ENCODE data around the gene CGNL1. TPM values are rescaled to one million over a fixed set of nuclear protein-coding genes. Genes with fewer than 3 reads are reported as not detected.

Gene CGNL1
- total RNA-seq, 2 donors from 2014 or later: 11.8 to 33.5 TPM

- DNase-seq (ENCODE audit: low spot score): no peak
- peak; percentile 64 for ATAC-seq (ENCODE audit: insufficient number of reproducible peaks, low FRiP score, low read depth)
- no peaks in the 10 kb centered on the region for H3K27me3 ChIP-seq (replicated peaks; ENCODE audit: insufficient read depth)
- H3K9me3 ChIP-seq: no peaks in the 10 kb centered on the region
- H3K4me1 ChIP-seq (ENCODE audit: control insufficient read depth in 1 of 2, low read depth in 2 of 2): peaks cover 4 to 29% of the 10 kb centered on the region in 2 donors
- no peak for TF ChIP-seq CTCF (IDR thresholded peaks at IDR 0.05)
- no peaks in the 10 kb centered on the region for H3K36me3 ChIP-seq
- H3K4me3 ChIP-seq: no peak overlapping the region
- peak overlapping the region in 1 of 2 donors; percentile 28 for H3K27ac ChIP-seq
Observed at GRCh38 chr15:57395292-57395691, 19.0 kb downstream of the CGNL1 start.

GRCh38 chr15:57398336-57398735, 22.0 kb downstream of the CGNL1 start:
- no peaks in the 10 kb centered on the region for H3K36me3 ChIP-seq
- DNase-seq (ENCODE audit: low spot score) (no peak), ATAC-seq (ENCODE audit: insufficient number of reproducible peaks, low FRiP score, low read depth) (no peak)
- no peak for TF ChIP-seq CTCF (IDR thresholded peaks at IDR 0.05)
- no peak overlapping the region for H3K4me3 ChIP-seq
- H3K4me1 ChIP-seq (ENCODE audit: control insufficient read depth in 1 of 2, low read depth in 2 of 2): peaks cover 2 to 21% of the 10 kb centered on the region in 2 donors
- H3K27me3 ChIP-seq (replicated peaks; ENCODE audit: insufficient read depth): no peaks in the 10 kb centered on the region
- H3K27ac ChIP-seq: no peak overlapping the region
- H3K9me3 ChIP-seq: no peaks in the 10 kb centered on the region

GRCh38 chr15:57401546-57401945, 25.2 kb downstream of the CGNL1 start:
- no peak for ATAC-seq (ENCODE audit: insufficient number of reproducible peaks, low FRiP score, low read depth)
- H3K9me3 ChIP-seq: no peaks in the 10 kb centered on the region
- no peak overlapping the region for H3K27ac ChIP-seq
- H3K4me3 ChIP-seq: no peak overlapping the region
- peaks cover 9 to 22% of the 10 kb centered on the region in 2 donors for H3K4me1 ChIP-seq (ENCODE audit: control insufficient read depth in 1 of 2, low read depth in 2 of 2)
- no peak for TF ChIP-seq CTCF (IDR thresholded peaks at IDR 0.05)
- no peaks in the 10 kb centered on the region for H3K27me3 ChIP-seq (replicated peaks; ENCODE audit: insufficient read depth)
- no peak for DNase-seq (ENCODE audit: low spot score)
- no peaks in the 10 kb centered on the region for H3K36me3 ChIP-seq

GRCh38 chr15:57403017-57403416, 26.7 kb downstream of the CGNL1 start:
- no peaks in the 10 kb centered on the region for H3K9me3 ChIP-seq
- H3K4me1 ChIP-seq (ENCODE audit: control insufficient read depth in 1 of 2, low read depth in 2 of 2): peaks cover 9 to 22% of the 10 kb centered on the region in 2 donors
- no peak for TF ChIP-seq CTCF (IDR thresholded peaks at IDR 0.05)
- DNase-seq (ENCODE audit: low spot score) (no peak), ATAC-seq (ENCODE audit: insufficient number of reproducible peaks, low FRiP score, low read depth) (no peak)
- H3K36me3 ChIP-seq: no peaks in the 10 kb centered on the region
- no peak overlapping the region for H3K4me3 ChIP-seq
- H3K27me3 ChIP-seq (replicated peaks; ENCODE audit: insufficient read depth): no peaks in the 10 kb centered on the region
- no peak overlapping the region for H3K27ac ChIP-seq

GRCh38 chr15:57403566-57404325, 27.4 kb downstream of the CGNL1 start:
- peak overlapping the region in 1 of 2 donors; percentile 3 for H3K27ac ChIP-seq
- ATAC-seq (ENCODE audit: insufficient number of reproducible peaks, low FRiP score, low read depth): no peak
- H3K9me3 ChIP-seq: no peaks in the 10 kb centered on the region
- H3K27me3 ChIP-seq (replicated peaks; ENCODE audit: insufficient read depth): no peaks in the 10 kb centered on the region
- peak overlapping the region; percentile 3 for H3K4me3 ChIP-seq
- peaks cover 9 to 22% of the 10 kb centered on the region in 2 donors for H3K4me1 ChIP-seq (ENCODE audit: control insufficient read depth in 1 of 2, low read depth in 2 of 2)
- DNase-seq (ENCODE audit: low spot score): no peak
- TF ChIP-seq CTCF (IDR thresholded peaks at IDR 0.05): no peak
- no peaks in the 10 kb centered on the region for H3K36me3 ChIP-seq
